DMS 273 (cell line): Measurements from ENCODE around the gene DCD.
A peak's percentile ranks its signal among the peaks of the same experiment; 100 is the strongest.
"Not testable (repeated sequence)": the region's sequence is repeated elsewhere in the genome, so short reads cannot be mapped to it uniquely, and the experiment has no call there.

Experiments used
- DNase-seq: peaks from one replicate; lab custom pipeline; 2025; ENCODE audit not compliant: unreplicated experiment; lab: John Stamatoyannopoulos, UW

DCD gene

GRCh38 chr12:54648265-54648664 is at the start of gene DCD:
DCD (minus strand) TSS chr12:54648365; CDS start chr12:54648303, 62 bp downstream.
- no peak for DNase-seq

- no peak for DNase-seq
Observed at GRCh38 chr12:54697851-54698250, 49.7 kb upstream of the DCD start.

GRCh38 chr12:54692353-54692752 is 44.2 kb upstream of the DCD start:
- no peak for DNase-seq

- no peak for DNase-seq
Observed at GRCh38 chr12:54689984-54690383, 41.8 kb upstream of the DCD start.

- no peak for DNase-seq
Observed at GRCh38 chr12:54689034-54689372, 40.8 kb upstream of the DCD start.

- DNase-seq = no peak
Observed at GRCh38 chr12:54688309-54689033, 40.3 kb upstream of the DCD start.

- DNase-seq = no peak
Observed at GRCh38 chr12:54684636-54685630, 36.8 kb upstream of the DCD start.

GRCh38 chr12:54683398-54683797 is 35.2 kb upstream of the DCD start:
- DNase-seq = no peak

GRCh38 chr12:54682674-54683073 is 34.5 kb upstream of the DCD start:
- no peak for DNase-seq

GRCh38 chr12:54680374-54680773 is 32.2 kb upstream of the DCD start:
- DNase-seq = peak; percentile 31

- no peak for DNase-seq
Observed at GRCh38 chr12:54678131-54678530, 30.0 kb upstream of the DCD start.

GRCh38 chr12:54667945-54668344 is 19.8 kb upstream of the DCD start:
- no peak for DNase-seq

- DNase-seq = no peak
Observed at GRCh38 chr12:54666008-54666407, 17.8 kb upstream of the DCD start.

- DNase-seq = not testable (repeated sequence)
Observed at GRCh38 chr12:54665022-54665635, 17.0 kb upstream of the DCD start.

- DNase-seq = no peak
Observed at GRCh38 chr12:54663603-54664002, 15.4 kb upstream of the DCD start.

- no peak for DNase-seq
Observed at GRCh38 chr12:54662026-54662425, 13.9 kb upstream of the DCD start.

GRCh38 chr12:54661048-54661447 is 12.9 kb upstream of the DCD start:
- DNase-seq = no peak

- DNase-seq = no peak
Observed at GRCh38 chr12:54660320-54660962, 12.3 kb upstream of the DCD start.

GRCh38 chr12:54658306-54659264 is 10.4 kb upstream of the DCD start:
- peak; percentile 67 for DNase-seq

- no peak for DNase-seq
Observed at GRCh38 chr12:54657105-54657607, 9.0 kb upstream of the DCD start.
